Panc1 (cell line): Measurements from ENCODE around the gene SNED1. TPM values are rescaled to one million over a fixed set of nuclear protein-coding genes. Genes with fewer than 3 reads are reported as not detected.

Source experiments
- ATAC-seq: fragments of 200-7000 bp; cut with Tn5 transposase; 2 replicates; pipeline ENCODE4 v1.9.1; 2020; ENCODE audit warnings: mild to moderate bottlenecking, moderate library complexity
- BruUV-seq: library from RNA; stranded (reverse); fragments of 400-500 nt; replicated peaks from 2 replicates; lab custom pipeline; 2021; lab: Mats Ljungman, UMichigan
- CTCF ChIA-PET: fragments of 300-600 bp; sonication (Branson Sonifier 250); formaldehyde crosslinking; loops from one replicate; lab custom pipeline; 2022; ENCODE audit warnings: antibody characterized with exemption; lab: Charles Lee
- POLR2A ChIA-PET: fragments of 300-600 bp; sonication (Branson Sonifier 250); formaldehyde crosslinking; loops from one replicate; lab custom pipeline; 2022; ENCODE audit warnings: antibody characterized with exemption; lab: Charles Lee
- DNase-seq: peaks from one replicate; pipeline ENCODE4 v3.0.0-alpha.2; 2010; ENCODE audit warnings: low read depth, low spot score
- H3K27ac ChIP-seq: 2 replicates; pipeline ENCODE4 v1.5.1; 2011; ENCODE audit warnings: mild to moderate bottlenecking, low read length, inconsistent platforms
- H3K27me3 ChIP-seq: fragments of 200-500 bp; sonication (Bioruptor generic); 2 replicates; pipeline ENCODE4 v1.6.0; 2014; ENCODE audit warnings: low read length, inconsistent platforms; ENCODE audit not compliant: control insufficient read depth, insufficient read depth
- H3K36me3 ChIP-seq: fragments of 200-500 bp; sonication (Bioruptor generic); 2 replicates; pipeline ENCODE4 v1.5.1; 2014; ENCODE audit warnings: inconsistent platforms, mild to moderate bottlenecking, low read length, moderate library complexity; ENCODE audit not compliant: control insufficient read depth, insufficient read depth
- H3K4me1 ChIP-seq: 2 replicates; pipeline ENCODE4 v1.5.1; 2011; ENCODE audit warnings: inconsistent platforms, mild to moderate bottlenecking, low read length, moderate library complexity; ENCODE audit not compliant: control insufficient read depth, insufficient read depth
- H3K4me3 ChIP-seq, 2 experiments: 2 replicates each; pipeline ENCODE4 v1.5.1; 2011 to 2012; ENCODE audit warnings: low read depth in 2 of 2, low read length in 2 of 2, mild to moderate bottlenecking in 2 of 2, inconsistent platforms in 1 of 2, moderate library complexity in 1 of 2
- H3K9me3 ChIP-seq: fragments of 200-500 bp; sonication (Bioruptor generic); 2 replicates; pipeline ENCODE4 v1.5.1; 2014; ENCODE audit warnings: low read depth, mild to moderate bottlenecking, inconsistent platforms, low read length, moderate library complexity; ENCODE audit not compliant: control insufficient read depth, insufficient read depth
- CTCF ChIP-seq: fragments of 450-650 bp; IDR thresholded peaks from 2 replicates; pipeline ENCODE4 v1.5.1; 2017; ENCODE audit warnings: mild to moderate bottlenecking
- POLR2AphosphoS5 ChIP-seq: IDR thresholded peaks from 2 replicates; pipeline ENCODE4 v1.6.1; 2012; ENCODE audit warnings: mild to moderate bottlenecking, low read depth, low read length, moderate library complexity
- REST ChIP-seq, 2 experiments: IDR thresholded peaks; 2 replicates each; pipeline ENCODE4 v1.6.1; 2011 to 2012; ENCODE audit warnings: low read depth in 2 of 2, control low read depth in 1 of 2, low read length in 1 of 2, mild to moderate bottlenecking in 1 of 2, moderate library complexity in 1 of 2; ENCODE audit not compliant: insufficient read depth in 1 of 2
- SIN3A ChIP-seq: IDR thresholded peaks from 2 replicates; pipeline ENCODE4 v1.6.1; 2012; ENCODE audit warnings: low read depth, mild to moderate bottlenecking, low read length, moderate library complexity, borderline replicate concordance; ENCODE audit not compliant: insufficient read depth
- TCF7L2 ChIP-seq: IDR thresholded peaks from 2 replicates; pipeline ENCODE4 v1.6.1; 2011; ENCODE audit warnings: mild to moderate bottlenecking, low read depth, low read length, inconsistent platforms
- in situ Hi-C: cut with HindIII; loops from 2 replicates; pipeline ENCODE4 v1.10.0; 2016; ENCODE audit warnings: low sequenced_read_pairs, low pct_unique_long_range_greater_than_20kb
- intact Hi-C: fragments of 100-400 bp; cut with micrococcal nuclease; formaldehyde crosslinking; loops from one replicate; pipeline ENCODE4 v1.10.0; 2022; ENCODE audit not compliant: unreplicated experiment
- total RNA-seq: library from RNA; stranded (reverse); gene quantifications from one replicate; pipeline ENCODE4 v1.2.1, GENCODE V29; 2021; ENCODE audit not compliant: unreplicated experiment

Gene SNED1
- total RNA-seq, 1 experiment from 2014 or later = 11.0 TPM

GRCh38 chr2:241116606-241117560 lies 118.5 kb downstream of the SNED1 start:
- in situ Hi-C loops = no loop called here
- DNase-seq (no peak), ATAC-seq (no peak)
- H3K36me3 ChIP-seq = no peaks in the 10 kb centered on the region
- intact Hi-C loops = no loop called here
- H3K27ac ChIP-seq = no peak overlapping the region
- TF ChIP-seq POLR2AphosphoS5 (no peak), REST (IDR thresholded peaks at IDR 0.05; ENCODE audit: insufficient read depth in 1 of 2, low read depth in 2 of 2, low read length in 1 of 2) (no peak), CTCF (no peak), SIN3A (no peak), TCF7L2 (no peak)
- no peaks in the 10 kb centered on the region for H3K9me3 ChIP-seq
- no peaks in the 10 kb centered on the region for H3K27me3 ChIP-seq
- H3K4me1 ChIP-seq = no peaks in the 10 kb centered on the region
- no TSS peak for BruUV-seq
- ChIA-PET CTCF (no interaction called here), POLR2A (no interaction called here)
- H3K4me3 ChIP-seq = no peak overlapping the region

- TF ChIP-seq REST (IDR thresholded peaks at IDR 0.05; ENCODE audit: insufficient read depth in 1 of 2, low read depth in 2 of 2, low read length in 1 of 2) (no peak), POLR2AphosphoS5 (no peak), SIN3A (no peak), CTCF (no peak), TCF7L2 (no peak)
- in situ Hi-C loops (no loop called here), intact Hi-C loops (no loop called here)
- CTCF ChIA-PET = no interaction called here
- POLR2A ChIA-PET = interaction anchor here (0.7 kb wide), 1 partner anchor 291 kb away, joined by 3 read pairs; no protein-coding TSS in a partner anchor
- DNase-seq (no peak), ATAC-seq (no peak)
- Histone ChIP-seq H3K4me3 (no peak overlapping the region), H3K27ac (no peak overlapping the region), H3K9me3 (no peaks in the 10 kb centered on the region), H3K36me3 (no peaks in the 10 kb centered on the region), H3K27me3 (no peaks in the 10 kb centered on the region), H3K4me1 (no peaks in the 10 kb centered on the region)
- BruUV-seq = no TSS peak
Measured at GRCh38 chr2:241118737-241119505, 120.5 kb downstream of the SNED1 start.
